ENCODE results near the gene KIFC3. TPM values are rescaled to one million over a fixed set of nuclear protein-coding genes. Genes with fewer than 3 reads are reported as not detected.

Gene KIFC3
- total and polyA plus RNA-seq, 2 of the 13 experiments (the other 11 are each of a cell fraction or from before 2014, with no cell fraction given) = 42.1 to 45.3 TPM

DNA sequence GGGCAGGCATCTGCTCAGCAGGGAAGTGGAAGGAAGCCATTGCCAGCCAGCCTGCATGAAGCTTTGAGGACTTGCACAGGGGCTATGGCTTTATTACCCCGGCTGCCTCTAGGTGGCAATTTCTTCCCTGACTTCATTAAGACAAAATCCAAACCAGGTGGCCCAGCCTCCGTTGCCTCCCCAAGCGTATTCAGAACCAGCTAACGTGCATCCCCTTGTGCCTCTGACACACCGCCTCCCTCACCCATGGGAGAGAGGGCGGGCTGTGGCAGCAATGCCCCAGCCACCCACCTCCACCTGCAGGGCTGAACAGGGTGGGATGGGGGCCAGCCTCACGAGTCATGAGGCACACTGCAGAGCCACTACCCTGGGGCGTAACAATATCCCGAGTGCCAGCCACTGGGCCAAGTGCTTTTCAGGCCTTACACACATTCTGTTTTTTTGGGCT lies 6.8 kb downstream of the KIFC3 start (continued):
- TF ChIP-seq, protein P1, sequence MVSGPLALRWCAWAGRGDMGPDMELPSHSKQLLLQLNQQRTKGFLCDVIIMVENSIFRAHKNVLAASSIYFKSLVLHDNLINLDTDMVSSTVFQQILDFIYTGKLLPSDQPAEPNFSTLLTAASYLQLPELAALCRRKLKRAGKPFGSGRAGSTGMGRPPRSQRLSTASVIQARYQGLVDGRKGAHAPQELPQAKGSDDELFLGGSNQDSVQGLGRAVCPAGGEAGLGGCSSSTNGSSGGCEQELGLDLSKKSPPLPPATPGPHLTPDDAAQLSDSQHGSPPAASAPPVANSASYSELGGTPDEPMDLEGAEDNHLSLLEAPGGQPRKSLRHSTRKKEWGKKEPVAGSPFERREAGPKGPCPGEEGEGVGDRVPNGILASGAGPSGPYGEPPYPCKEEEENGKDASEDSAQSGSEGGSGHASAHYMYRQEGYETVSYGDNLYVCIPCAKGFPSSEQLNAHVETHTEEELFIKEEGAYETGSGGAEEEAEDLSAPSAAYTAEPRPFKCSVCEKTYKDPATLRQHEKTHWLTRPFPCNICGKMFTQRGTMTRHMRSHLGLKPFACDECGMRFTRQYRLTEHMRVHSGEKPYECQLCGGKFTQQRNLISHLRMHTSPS (CRISPR knock-in tag; IDR thresholded peaks at IDR 0.05; ENCODE audit: low read depth) = peak; percentile 37; the same call in 1 of the 2 replicates
- TF ChIP-seq ZNF350 (CRISPR knock-in tag; IDR thresholded peaks at IDR 0.05; ENCODE audit: borderline replicate concordance, low read depth) (no peak), NR2F1 (CRISPR knock-in tag; IDR thresholded peaks at IDR 0.05) (no peak), SP1 (IDR thresholded peaks at IDR 0.05) (no peak), SP1 (CRISPR knock-in tag; IDR thresholded peaks at IDR 0.05) (0 out of 2 replicates have a peak, but pooled peaks have one; percentile 16), ZNF724P (CRISPR knock-in tag; IDR thresholded peaks at IDR 0.05; ENCODE audit: borderline replicate concordance) (no peak), ZFP37 (CRISPR knock-in tag; IDR thresholded peaks at IDR 0.05; ENCODE audit: borderline replicate concordance) (0 out of 2 replicates have a peak, but pooled peaks have one; percentile 16), ZBTB42 (CRISPR knock-in tag; IDR thresholded peaks at IDR 0.05) (no peak), AKAP8 (CRISPR knock-in tag; IDR thresholded peaks at IDR 0.05) (peak; percentile 53; the same call in 1 of the 2 replicates), TARDBP (CRISPR knock-in tag; IDR thresholded peaks at IDR 0.05) (0 out of 2 replicates have a peak, but pooled peaks have one; percentile 11), STAG1 (CRISPR knock-in tag; IDR thresholded peaks at IDR 0.05) (peak; percentile 76), ZNF616 (CRISPR knock-in tag; IDR thresholded peaks at IDR 0.05; ENCODE audit: low read depth) (no peak), ZBTB8A (CRISPR knock-in tag; IDR thresholded peaks at IDR 0.05; ENCODE audit: borderline replicate concordance, low read depth) (no peak), NR2F6 (IDR thresholded peaks at IDR 0.05) (no peak), NR2F6 (CRISPR knock-in tag; IDR thresholded peaks at IDR 0.05) (peak; percentile 2; the same call in 1 of the 2 replicates), U2AF1 (optimal IDR thresholded peaks at IDR 0.05; ENCODE audit: low read depth, low read length) (peak; percentile 38)
- TF ChIP-seq, protein P2, sequence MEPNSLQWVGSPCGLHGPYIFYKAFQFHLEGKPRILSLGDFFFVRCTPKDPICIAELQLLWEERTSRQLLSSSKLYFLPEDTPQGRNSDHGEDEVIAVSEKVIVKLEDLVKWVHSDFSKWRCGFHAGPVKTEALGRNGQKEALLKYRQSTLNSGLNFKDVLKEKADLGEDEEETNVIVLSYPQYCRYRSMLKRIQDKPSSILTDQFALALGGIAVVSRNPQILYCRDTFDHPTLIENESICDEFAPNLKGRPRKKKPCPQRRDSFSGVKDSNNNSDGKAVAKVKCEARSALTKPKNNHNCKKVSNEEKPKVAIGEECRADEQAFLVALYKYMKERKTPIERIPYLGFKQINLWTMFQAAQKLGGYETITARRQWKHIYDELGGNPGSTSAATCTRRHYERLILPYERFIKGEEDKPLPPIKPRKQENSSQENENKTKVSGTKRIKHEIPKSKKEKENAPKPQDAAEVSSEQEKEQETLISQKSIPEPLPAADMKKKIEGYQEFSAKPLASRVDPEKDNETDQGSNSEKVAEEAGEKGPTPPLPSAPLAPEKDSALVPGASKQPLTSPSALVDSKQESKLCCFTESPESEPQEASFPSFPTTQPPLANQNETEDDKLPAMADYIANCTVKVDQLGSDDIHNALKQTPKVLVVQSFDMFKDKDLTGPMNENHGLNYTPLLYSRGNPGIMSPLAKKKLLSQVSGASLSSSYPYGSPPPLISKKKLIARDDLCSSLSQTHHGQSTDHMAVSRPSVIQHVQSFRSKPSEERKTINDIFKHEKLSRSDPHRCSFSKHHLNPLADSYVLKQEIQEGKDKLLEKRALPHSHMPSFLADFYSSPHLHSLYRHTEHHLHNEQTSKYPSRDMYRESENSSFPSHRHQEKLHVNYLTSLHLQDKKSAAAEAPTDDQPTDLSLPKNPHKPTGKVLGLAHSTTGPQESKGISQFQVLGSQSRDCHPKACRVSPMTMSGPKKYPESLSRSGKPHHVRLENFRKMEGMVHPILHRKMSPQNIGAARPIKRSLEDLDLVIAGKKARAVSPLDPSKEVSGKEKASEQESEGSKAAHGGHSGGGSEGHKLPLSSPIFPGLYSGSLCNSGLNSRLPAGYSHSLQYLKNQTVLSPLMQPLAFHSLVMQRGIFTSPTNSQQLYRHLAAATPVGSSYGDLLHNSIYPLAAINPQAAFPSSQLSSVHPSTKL (CRISPR knock-in tag; IDR thresholded peaks at IDR 0.05) = no peak
- TF ChIP-seq, protein P3, sequence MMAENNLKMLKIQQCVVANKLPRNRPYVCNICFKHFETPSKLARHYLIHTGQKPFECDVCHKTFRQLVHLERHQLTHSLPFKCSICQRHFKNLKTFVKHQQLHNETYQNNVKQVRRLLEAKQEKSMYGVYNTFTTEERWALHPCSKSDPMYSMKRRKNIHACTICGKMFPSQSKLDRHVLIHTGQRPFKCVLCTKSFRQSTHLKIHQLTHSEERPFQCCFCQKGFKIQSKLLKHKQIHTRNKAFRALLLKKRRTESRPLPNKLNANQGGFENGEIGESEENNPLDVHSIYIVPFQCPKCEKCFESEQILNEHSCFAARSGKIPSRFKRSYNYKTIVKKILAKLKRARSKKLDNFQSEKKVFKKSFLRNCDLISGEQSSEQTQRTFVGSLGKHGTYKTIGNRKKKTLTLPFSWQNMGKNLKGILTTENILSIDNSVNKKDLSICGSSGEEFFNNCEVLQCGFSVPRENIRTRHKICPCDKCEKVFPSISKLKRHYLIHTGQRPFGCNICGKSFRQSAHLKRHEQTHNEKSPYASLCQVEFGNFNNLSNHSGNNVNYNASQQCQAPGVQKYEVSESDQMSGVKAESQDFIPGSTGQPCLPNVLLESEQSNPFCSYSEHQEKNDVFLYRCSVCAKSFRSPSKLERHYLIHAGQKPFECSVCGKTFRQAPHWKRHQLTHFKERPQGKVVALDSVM (CRISPR knock-in tag; IDR thresholded peaks at IDR 0.05) = peak; percentile 74
- TF ChIP-seq, protein P4, sequence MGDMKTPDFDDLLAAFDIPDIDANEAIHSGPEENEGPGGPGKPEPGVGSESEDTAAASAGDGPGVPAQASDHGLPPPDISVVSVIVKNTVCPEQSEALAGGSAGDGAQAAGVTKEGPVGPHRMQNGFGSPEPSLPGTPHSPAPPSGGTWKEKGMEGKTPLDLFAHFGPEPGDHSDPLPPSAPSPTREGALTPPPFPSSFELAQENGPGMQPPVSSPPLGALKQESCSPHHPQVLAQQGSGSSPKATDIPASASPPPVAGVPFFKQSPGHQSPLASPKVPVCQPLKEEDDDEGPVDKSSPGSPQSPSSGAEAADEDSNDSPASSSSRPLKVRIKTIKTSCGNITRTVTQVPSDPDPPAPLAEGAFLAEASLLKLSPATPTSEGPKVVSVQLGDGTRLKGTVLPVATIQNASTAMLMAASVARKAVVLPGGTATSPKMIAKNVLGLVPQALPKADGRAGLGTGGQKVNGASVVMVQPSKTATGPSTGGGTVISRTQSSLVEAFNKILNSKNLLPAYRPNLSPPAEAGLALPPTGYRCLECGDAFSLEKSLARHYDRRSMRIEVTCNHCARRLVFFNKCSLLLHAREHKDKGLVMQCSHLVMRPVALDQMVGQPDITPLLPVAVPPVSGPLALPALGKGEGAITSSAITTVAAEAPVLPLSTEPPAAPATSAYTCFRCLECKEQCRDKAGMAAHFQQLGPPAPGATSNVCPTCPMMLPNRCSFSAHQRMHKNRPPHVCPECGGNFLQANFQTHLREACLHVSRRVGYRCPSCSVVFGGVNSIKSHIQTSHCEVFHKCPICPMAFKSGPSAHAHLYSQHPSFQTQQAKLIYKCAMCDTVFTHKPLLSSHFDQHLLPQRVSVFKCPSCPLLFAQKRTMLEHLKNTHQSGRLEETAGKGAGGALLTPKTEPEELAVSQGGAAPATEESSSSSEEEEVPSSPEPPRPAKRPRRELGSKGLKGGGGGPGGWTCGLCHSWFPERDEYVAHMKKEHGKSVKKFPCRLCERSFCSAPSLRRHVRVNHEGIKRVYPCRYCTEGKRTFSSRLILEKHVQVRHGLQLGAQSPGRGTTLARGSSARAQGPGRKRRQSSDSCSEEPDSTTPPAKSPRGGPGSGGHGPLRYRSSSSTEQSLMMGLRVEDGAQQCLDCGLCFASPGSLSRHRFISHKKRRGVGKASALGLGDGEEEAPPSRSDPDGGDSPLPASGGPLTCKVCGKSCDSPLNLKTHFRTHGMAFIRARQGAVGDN (CRISPR knock-in tag; IDR thresholded peaks at IDR 0.05) = peak; percentile 64

Data from HepG2 (cell line).